ELF-1 (cell line): ENCODE data around the gene PMVK.
A peak's percentile ranks its signal among the peaks of the same experiment; 100 is the strongest.

Source experiments
- DNase-seq: peaks from one replicate; pipeline ENCODE4 v3.0.0-alpha.2; 2016; ENCODE audit warnings: low read depth, low spot score

The PMVK gene

DNA sequence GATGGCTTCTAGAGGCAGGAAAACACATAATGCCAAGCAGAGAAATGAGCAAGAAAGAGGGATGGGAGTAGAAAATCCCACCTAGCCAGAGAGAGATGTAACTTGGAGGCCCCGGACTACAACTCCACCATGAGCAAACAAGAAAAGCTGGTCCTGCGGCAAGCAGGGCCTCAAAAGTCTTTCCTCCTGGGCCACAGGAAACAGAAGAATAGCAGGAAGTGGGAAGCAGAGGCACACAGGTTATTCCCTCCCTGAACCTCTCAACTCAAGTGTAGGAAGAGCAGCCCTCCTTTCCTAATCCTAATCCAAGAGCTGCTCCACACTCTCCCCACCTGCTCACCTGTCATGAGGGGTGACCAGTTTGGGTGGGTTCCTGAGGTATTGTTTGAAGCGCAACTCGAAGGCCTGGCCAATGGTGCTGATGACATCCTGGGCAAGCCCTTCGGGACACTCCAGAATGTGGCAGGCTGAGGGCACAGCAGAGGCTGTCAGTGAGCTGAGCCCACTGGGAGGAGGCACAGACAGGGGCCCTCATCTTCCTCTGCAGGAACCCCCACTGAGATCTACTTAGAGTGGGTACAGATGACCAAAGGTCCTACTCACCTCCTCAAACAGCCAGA is 30.9 kb upstream of the PMVK start:
- no peak for DNase-seq

DNA sequence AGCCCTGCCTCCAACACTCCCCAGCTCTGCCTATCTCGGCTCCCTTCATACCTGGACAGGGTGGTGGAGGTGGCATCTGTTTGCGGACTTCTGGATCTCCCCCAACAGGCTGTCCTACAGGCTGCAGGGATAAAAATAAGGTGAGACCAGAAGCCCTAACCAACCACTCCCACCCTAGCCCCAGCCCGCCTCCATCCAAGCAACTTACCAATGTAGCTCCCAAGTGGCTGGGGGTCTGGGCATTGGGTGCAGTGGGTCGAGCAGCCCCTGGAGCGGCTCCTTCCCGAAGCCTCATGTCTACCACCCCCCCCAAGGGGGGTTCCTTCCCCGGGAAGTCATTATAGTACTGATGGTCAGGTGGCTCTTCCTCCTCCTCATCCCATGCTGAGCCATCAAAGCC is 29.6 kb upstream of the PMVK start:
- no peak for DNase-seq

GRCh38 chr1:154964359-154964758 is 27.8 kb upstream of the PMVK start:
- no peak for DNase-seq

- DNase-seq: no peak
These were observed 27.1 kb upstream of the PMVK start for GRCh38 chr1:154963643-154964042.

DNA sequence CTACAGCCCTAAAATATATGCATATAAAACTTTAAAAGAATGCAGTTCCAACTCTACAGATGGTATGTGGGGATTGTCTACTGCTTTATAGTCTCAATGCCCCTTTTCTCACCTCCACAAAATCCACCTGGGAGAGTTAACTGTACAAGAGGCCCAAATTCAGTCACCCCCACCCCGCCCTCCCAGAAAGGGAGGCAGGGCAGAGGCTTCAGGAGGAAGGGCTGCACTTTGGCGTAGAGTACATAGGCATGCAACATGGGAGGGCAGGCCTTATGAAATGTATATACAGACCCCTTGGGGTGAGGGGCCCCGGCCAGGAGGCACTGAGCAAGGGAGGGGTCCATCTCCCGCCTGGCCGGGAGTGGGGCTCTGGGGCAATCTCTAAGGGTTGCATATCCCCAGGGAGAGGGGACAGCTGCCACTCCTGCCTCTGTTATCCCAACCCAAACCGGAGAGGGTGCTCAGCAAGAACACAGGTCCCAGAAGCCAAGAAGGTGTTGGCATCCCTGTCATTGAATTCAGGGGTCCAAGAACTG is 26.3 kb upstream of the PMVK start:
- DNase-seq: no peak

- peak; percentile 65 for DNase-seq
These were observed 25.7 kb upstream of the PMVK start for GRCh38 chr1:154962156-154962749.

- DNase-seq: peak; percentile 88
These were observed 25.0 kb upstream of the PMVK start, which contains the start of gene PYGO2 for GRCh38 chr1:154961207-154962155. Gene PYGO2, minus strand, starts transcription at chr1:154961782. Its CDS starts 206 bp downstream, at chr1:154961576.

- DNase-seq: no peak
These were observed 24.1 kb upstream of the PMVK start for GRCh38 chr1:154960446-154961136.

- DNase-seq: no peak
These were observed 22.9 kb upstream of the PMVK start for GRCh38 chr1:154959426-154959780.

DNA sequence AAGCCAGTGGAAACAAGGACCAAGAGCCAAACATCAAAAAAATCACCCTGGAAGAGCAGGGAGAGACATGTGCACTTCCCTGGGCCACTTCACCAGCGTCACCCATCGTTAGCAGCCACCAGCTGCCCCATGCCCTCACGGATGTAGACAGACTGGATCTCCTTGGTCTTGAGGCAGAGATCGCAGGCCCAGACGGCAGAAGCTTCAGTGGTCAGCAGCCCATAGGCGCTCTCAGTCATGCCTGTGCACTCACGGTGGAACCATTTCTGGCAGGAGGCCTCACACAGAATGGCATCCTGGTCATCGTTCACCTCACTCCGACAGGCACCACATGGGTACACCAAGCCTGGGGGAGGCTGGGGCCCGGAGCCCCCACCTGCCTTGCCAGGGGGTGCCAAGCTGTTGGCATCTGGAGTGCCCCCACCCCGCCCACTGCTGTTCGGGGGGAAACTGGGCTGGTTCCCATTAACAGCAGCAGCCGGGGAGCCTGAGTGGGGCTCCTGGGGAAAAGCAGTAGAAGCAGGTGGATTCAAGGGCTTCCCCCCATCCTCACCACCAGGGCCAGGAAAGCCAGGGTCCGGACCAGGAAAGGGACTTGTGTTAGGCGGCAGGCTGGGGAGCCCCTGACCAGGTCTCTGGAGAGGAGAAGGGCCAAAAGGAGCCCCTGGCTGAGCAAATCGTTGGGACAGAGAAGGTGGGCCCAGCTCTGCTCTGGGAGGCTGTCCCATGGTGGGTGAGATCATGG is 22.3 kb upstream of the PMVK start:
- DNase-seq: no peak

- no peak for DNase-seq
These were observed 21.5 kb upstream of the PMVK start for GRCh38 chr1:154958036-154958435.

DNA sequence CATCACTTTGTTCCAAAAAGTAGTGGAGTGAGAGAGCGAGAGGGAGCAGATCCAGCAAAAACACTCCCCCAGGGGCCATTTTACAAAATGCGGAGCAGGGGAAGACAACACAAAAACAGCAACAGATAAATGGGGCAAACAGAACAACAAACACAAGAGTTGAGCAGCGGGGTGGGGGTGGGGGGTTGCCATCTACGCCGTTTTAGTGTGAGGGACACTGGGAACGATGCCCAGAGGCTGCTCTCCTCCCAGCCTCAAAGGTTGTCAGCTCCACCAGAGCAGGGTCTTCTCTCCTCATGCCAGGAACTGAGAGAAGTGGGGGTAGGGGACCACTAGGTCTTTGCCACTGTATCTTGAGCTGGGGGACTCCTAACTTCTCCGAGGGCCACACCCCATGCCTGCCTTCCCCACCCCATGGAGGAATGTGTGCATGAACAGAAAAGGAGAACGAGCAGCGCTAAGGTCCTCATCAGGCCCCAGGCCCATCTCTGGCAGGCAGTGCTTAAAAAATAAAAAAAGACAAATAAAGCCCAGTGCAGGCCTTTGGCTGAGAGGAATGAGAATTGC is 20.7 kb upstream of the PMVK start:
- DNase-seq: peak; percentile 29

DNA sequence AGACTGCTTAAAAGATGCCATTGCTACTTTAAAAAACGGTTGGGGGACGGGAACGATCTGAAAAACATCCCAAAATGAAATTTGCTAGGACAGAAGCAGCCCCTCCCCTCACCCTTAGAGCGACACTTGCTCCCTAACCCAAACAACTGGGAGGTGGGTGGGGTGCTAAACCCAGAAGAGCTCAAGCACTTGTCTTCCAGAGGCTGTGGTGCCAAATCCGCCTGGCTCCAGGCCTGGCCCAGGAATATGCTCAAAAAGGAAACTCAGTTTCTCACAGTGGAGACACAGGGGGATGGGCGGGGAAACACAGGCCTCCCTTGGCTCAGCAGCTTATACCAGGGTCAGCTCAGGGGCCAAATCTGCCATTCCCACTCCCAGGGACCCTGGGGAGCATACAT is 20.0 kb upstream of the PMVK start:
- peak; percentile 45 for DNase-seq

DNA sequence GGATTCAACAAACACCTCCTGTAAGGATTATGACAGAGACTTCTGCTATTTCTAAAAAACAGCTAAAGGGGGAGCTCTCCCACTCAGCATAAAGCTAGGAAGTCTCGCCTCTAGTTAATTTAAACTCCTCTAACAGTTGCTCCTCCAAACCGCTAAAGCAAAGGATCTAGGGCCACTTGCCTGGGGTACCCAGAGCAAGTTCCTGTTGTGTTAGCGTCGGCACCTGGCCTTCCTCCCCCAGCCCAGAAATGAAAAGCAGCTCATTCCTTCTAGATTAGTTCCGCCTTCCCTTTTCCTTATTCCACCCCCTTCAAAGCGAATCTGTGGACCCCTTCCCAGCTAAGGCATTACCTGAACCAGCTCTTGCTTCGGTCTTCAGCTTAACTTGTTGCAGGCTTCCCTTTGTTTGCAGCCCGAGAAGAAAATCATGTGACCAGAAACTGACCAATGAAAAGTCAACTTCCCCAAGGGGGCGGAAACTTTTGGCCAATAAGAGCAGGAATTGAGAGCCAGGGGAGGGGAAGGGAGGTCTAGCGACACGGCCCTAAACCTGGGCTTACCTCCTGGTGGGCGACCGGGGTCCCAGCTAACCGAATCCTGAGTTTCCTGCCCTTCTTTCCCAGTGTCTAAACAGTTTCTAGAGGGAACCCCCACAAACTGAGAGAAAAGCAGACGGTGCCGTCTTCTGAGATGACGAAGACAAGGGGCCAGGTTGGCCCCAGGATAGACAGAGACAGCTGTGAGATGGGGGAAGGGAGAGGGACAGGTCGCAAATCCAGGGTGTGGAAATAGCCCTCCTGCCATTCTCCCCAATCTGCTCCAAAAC is 19.4 kb upstream of the PMVK start, which contains the start of gene PBXIP1:
TSS of gene PBXIP1 (minus strand) at position 382 of the 826 bp plus-strand sequence. CDS start 2,378 bp downstream, outside the sequence.
- DNase-seq: peak; percentile 99

GRCh38 chr1:154955039-154955717 is 18.7 kb upstream of the PMVK start:
- peak; percentile 70 for DNase-seq

DNA sequence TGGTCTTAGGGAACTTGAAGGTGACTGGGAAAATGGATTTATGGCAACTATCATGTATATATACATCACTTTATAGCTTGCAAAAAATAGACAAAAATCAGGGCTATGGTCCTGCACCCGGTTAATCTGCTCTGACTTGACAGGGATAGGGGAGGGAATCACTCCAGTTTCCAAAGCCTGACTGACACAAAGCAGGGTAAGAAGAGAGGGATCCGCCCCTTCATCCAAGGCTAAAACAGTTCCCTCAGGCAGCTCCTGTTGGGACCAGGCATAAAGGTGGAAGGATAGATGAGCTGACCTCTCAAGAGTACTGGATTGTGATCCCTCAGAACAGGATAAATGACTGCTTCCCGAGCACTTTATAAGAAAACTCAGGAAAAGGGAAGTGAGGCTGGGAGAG is 18.0 kb upstream of the PMVK start:
- DNase-seq: no peak

- DNase-seq: no peak
These were observed 17.1 kb upstream of the PMVK start for GRCh38 chr1:154953611-154954038.

GRCh38 chr1:154952664-154953063 is 16.1 kb upstream of the PMVK start:
- no peak for DNase-seq
